ENCODE results near the gene CFI. TPM values are rescaled to one million over a fixed set of nuclear protein-coding genes. Genes with fewer than 3 reads are reported as not detected.
A peak's percentile ranks its signal among the peaks of the same experiment; 100 is the strongest.

Gene CFI
- total and polyA plus RNA-seq, 3 donors from 2014 or later: 4.3 to 26.0 (median 24.5) TPM

DNA sequence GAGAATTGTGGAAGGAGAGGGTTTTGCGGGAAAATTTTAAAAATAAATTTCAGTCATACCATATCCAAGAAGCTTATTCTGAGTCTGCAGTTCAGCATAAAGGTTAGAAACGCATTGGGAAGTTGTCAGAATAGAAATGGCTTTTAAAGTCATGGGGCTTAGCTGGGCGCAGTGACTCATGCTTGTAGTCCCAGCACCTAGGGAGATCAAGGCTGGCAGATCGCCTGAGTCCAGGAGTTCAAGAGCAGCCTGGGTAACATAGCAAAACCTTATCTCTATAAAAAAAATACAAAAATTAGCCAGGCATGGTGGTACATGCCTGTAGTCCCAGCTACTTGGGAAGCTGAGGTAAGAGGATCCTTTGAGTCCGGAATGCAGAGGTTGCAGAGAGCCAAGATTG, 68.1 kb downstream of the CFI start:
- H3K27ac ChIP-seq: no peak overlapping the region
- no peak overlapping the region for H3K4me3 ChIP-seq
- H3K4me1 ChIP-seq: no peaks in the 10 kb centered on the region
- no peaks in the 10 kb centered on the region for H3K9me3 ChIP-seq
- intact Hi-C loops (cut with DNase I; ENCODE audit: low total_unique reads): no loop called here
- no peak for TF ChIP-seq POLR2A (IDR thresholded peaks at IDR 0.05)
- TF ChIP-seq CTCF (IDR thresholded peaks at IDR 0.05): no peak
- H3K36me3 ChIP-seq (ENCODE audit: low read depth, missing control alignments): no peaks in the 10 kb centered on the region
- 87 to 90% methylated on average over 5 of the region's 5 CpGs for WGBS, 2 donors
- DNase-seq: no peak
- H3K27me3 ChIP-seq: no peaks in the 10 kb centered on the region

DNA sequence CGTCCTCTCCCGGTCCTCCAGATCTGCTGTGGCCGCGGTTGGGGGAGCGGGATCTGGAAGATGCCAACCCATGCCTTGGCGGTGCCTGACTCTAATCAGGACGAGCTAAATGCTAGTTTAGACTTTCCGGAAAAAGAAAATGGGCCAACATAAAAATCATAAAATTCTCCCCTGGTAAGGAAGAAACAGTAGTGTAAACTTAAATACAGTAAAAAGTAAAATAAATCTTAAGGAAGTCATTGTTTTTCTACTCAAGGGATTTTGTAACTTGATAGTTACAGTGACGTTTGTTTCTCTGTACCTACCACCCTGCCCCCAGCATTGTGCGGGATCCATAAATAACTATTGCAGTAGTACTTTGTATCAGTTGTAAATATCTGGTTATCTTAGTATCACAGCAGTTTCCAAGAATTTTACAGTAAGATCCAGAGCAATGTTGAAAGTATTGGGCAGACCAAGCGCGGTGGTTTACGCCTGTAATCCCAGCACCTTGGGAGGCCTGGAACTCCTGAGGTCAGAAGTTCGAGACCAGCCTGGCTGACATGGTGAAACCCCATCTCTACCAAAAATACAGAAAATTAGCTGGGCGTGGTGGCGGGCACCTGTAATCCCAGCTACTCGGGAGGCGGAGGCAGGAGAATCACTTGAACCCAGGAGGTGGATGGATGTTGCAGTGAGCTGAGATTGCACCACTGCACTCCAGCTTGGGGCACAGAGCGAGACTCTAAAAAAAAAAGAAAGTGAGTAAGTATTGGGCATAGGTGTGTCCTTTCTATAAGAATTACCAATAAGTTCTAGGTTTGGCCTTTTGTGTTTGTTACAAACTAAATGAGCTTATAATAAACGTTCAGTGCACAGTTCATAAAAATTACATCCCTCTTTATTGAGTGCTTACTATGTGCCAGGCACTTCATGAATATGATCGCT, 70.9 kb downstream of the CFI start:
- Histone ChIP-seq H3K36me3 (ENCODE audit: low read depth, missing control alignments) (no peaks in the 10 kb centered on the region), H3K27me3 (no peaks in the 10 kb centered on the region), H3K9me3 (no peaks in the 10 kb centered on the region), H3K27ac (peak overlapping the region; percentile 6 to 86), H3K4me1 (no peaks in the 10 kb centered on the region), H3K4me3 (peak overlapping the region; percentile 80 to 90)
- TF ChIP-seq CTCF (IDR thresholded peaks at IDR 0.05) (no peak), POLR2A (IDR thresholded peaks at IDR 0.05) (no peak)
- intact Hi-C loops (cut with DNase I; ENCODE audit: low total_unique reads): no loop called here
- no peak for DNase-seq
- WGBS, 2 donors: 37 to 42% methylated on average over 21 of the region's 21 CpGs

DNA sequence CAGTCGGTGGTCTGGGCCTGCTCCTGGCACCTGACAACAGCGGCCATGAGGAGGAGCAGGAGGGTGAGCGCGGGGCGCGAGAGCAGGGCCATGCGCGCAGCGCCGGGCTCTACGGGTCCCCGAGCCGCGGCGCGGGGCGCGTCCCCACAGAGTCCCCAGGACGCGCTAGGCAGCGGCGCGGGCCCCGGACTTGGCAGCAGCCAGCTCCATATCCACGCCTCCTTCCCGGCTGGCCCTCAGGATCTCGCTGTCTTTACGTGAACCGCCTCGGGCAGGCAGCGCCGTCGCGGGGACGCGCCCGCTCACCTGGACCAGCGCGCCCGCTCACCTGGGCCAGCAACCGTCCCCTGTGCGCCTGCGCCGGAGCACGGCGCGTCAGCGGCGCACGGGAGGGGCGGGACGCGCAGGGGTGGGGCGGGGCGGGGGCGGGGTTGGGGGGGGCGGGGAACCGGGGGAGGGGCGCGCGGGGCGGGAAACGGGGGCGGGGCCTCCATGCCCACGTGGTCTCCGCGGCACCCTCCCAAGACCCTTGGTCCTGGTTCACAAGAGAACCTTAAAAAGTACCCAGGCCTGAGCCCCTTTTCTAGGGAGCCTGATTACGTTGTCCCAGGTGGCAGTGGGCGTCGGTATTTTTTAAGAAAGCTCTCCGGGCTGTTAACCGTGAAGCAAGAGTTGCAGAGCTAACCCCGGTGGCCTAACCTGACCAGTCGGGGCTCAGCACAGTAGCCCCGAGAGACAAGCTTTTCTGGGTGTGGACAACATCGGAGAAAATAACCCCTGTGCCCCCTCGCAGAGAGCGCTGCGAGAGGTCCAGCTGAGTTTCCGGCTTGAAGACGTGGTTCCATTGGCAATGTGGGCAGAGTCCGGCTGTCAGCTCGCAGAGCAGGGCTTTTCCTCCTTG, 71.8 kb downstream of the CFI start, which contains the start of gene PLA2G12A:
Gene PLA2G12A, minus strand, starts transcription at position 353 of the 901 bp plus-strand sequence. Its CDS starts 261 bp downstream, at position 92.
- TF ChIP-seq POLR2A (IDR thresholded peaks at IDR 0.05) (no peak), CTCF (IDR thresholded peaks at IDR 0.05) (no peak)
- intact Hi-C loops (cut with DNase I; ENCODE audit: low total_unique reads): no loop called here

GRCh38 chr4:109729117-109729717, 72.6 kb downstream of the CFI start:
- no peaks in the 10 kb centered on the region for H3K9me3 ChIP-seq
- peak overlapping the region; percentile 80 to 90 for H3K4me3 ChIP-seq
- no peaks in the 10 kb centered on the region for H3K27me3 ChIP-seq
- H3K27ac ChIP-seq: peak overlapping the region; percentile 63 to 81
- TF ChIP-seq CTCF (IDR thresholded peaks at IDR 0.05): no peak
- TF ChIP-seq POLR2A (IDR thresholded peaks at IDR 0.05): no peak
- DNase-seq: peak; percentile 15
- no peaks in the 10 kb centered on the region for H3K36me3 ChIP-seq (ENCODE audit: low read depth, missing control alignments)
- WGBS, 2 donors: 1 to 3% methylated on average over 11 to 25 of the region's 25 CpGs
- intact Hi-C loops (cut with DNase I; ENCODE audit: low total_unique reads): no loop called here
- H3K4me1 ChIP-seq: no peaks in the 10 kb centered on the region

More for the DNA sequence above, 71.8 kb downstream of the CFI start, which contains the start of gene PLA2G12A:
- H3K27ac ChIP-seq: peak within 1 kb of the TSS; percentile 81 to 86
- DNase-seq: peak; percentile 79
- H3K4me3 ChIP-seq: peak within 1 kb of the TSS; percentile 80 to 90
- H3K36me3 ChIP-seq (ENCODE audit: low read depth, missing control alignments): no peaks in the 10 kb centered on the region
- WGBS, 2 donors: 0 to 2% methylated on average over 9 to 30 of the region's 83 CpGs
- H3K9me3 ChIP-seq: no peaks in the 10 kb centered on the region
- H3K27me3 ChIP-seq: no peaks in the 10 kb centered on the region
- no peaks in the 10 kb centered on the region for H3K4me1 ChIP-seq
